H1 (cell line): ENCODE measurements around the gene ZNF524. TPM values are rescaled to one million over a fixed set of nuclear protein-coding genes. Genes with fewer than 3 reads are reported as not detected.

ENCODE experiments used
- EGR1 ChIP-seq: IDR thresholded peaks from 2 replicates; pipeline ENCODE4 v1.6.1; 2011; ENCODE audit warnings: low read depth, low read length, borderline replicate concordance
- RXRA ChIP-seq: IDR thresholded peaks from 2 replicates; pipeline ENCODE4 v1.6.1; 2011; ENCODE audit warnings: low read depth, mild to moderate bottlenecking, low read length, moderate library complexity; ENCODE audit not compliant: insufficient read depth
- SP2 ChIP-seq: IDR thresholded peaks from 2 replicates; pipeline ENCODE4 v1.6.1; 2012; ENCODE audit warnings: mild to moderate bottlenecking, low read length, inconsistent platforms
- TEAD4 ChIP-seq: IDR thresholded peaks from 2 replicates; pipeline ENCODE4 v1.6.1; 2012; ENCODE audit warnings: low read depth, low read length, inconsistent platforms, mixed read lengths
- polyA plus RNA-seq, 7 experiments: library from polyadenylated mRNA; depleted of rRNA in 3 of 7; stranded (reverse) in 5 of 7; unstranded in 2 of 7; fragments of >200 nt in 5 of 7; fragments of 200-250 nt in 2 of 7; gene quantifications; 1 replicate in 5 of 7; 2 replicates in 1 of 7; 4 replicates in 1 of 7; pipeline versions ENCODE4 v1.2.1 to v1.2.3, GENCODE V29; 2011 to 2013; ENCODE audit warnings: missing spikeins in 2 of 7, mixed read lengths in 2 of 7
- total RNA-seq: library from RNA; stranded (reverse); fragmentation: NEBNext Ultra II Directional; extraction: Animal tissue kit (Norgen Biotek cat#: 25700); gene quantifications from 2 replicates; pipeline ENCODE4 v1.2.1, GENCODE V29; 2021
- TF ChIP-seq, protein P1 (sequence below): IDR thresholded peaks from 2 replicates; pipeline ENCODE4 v1.6.1; 2012; ENCODE audit warnings: inconsistent platforms

ZNF524 gene
- total and polyA plus RNA-seq, 2 of the 8 experiments (the other 6 are each of a cell fraction or from before 2014, with no cell fraction given), result 4.4 to 4.7 TPM

DNA sequence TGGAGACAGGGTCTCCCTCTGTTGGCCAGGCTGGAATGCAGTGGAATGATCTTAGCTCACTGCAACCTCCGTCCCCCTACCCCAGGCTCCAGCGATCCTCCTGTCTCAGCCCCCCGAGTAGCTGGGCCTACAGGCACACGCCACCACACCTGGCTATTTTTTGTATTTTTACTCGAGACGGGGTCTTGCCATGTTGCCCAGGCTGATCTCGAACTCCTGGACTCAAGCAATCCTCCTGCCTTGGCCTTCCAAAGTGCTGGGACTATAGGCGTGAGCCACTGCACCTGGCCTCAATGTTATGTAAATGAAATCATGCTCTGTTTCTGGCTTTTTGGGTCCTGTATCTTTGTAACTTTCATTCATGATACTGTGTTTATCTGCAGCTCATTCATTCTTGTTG, 11.3 kb upstream of the ZNF524 start (continued):
- TF ChIP-seq RXRA, result no peak
- TF ChIP-seq SP2, result no peak
- no peak for TF ChIP-seq EGR1
- TF ChIP-seq, protein P1, sequence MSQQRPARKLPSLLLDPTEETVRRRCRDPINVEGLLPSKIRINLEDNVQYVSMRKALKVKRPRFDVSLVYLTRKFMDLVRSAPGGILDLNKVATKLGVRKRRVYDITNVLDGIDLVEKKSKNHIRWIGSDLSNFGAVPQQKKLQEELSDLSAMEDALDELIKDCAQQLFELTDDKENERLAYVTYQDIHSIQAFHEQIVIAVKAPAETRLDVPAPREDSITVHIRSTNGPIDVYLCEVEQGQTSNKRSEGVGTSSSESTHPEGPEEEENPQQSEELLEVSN, result no peak
- no peak for TF ChIP-seq TEAD4
